Measurements from ENCODE around the gene TMED7.

DNA sequence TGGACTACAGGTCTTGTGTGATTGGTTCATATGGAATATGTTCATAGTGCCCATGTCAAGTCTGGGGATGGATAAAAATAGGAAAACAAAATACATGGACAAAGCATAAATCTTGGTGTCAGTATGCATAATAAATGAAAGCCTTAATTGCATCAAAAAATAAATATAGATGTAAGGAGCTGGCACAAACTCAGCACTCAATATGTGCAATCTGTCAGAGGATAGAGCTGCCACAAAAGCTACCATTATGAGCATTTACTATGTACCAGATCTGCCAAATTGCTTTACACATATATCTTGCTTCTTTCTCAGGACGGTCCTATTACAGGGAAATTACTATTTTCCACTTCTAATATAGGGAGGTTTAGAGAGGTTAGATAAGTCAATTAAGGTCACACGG is 18.2 kb upstream of the TMED7 start:
- TF ChIP-seq, protein P1, sequence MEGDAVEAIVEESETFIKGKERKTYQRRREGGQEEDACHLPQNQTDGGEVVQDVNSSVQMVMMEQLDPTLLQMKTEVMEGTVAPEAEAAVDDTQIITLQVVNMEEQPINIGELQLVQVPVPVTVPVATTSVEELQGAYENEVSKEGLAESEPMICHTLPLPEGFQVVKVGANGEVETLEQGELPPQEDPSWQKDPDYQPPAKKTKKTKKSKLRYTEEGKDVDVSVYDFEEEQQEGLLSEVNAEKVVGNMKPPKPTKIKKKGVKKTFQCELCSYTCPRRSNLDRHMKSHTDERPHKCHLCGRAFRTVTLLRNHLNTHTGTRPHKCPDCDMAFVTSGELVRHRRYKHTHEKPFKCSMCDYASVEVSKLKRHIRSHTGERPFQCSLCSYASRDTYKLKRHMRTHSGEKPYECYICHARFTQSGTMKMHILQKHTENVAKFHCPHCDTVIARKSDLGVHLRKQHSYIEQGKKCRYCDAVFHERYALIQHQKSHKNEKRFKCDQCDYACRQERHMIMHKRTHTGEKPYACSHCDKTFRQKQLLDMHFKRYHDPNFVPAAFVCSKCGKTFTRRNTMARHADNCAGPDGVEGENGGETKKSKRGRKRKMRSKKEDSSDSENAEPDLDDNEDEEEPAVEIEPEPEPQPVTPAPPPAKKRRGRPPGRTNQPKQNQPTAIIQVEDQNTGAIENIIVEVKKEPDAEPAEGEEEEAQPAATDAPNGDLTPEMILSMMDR (IDR thresholded peaks at IDR 0.05): no peak
- TF ChIP-seq ELF4 (CRISPR knock-in tag; IDR thresholded peaks at IDR 0.05; ENCODE audit: low read depth) (no peak), ZNF121 (CRISPR knock-in tag; IDR thresholded peaks at IDR 0.05) (no peak), ATF1 (CRISPR knock-in tag; IDR thresholded peaks at IDR 0.05) (no peak), ESRRA (CRISPR knock-in tag; IDR thresholded peaks at IDR 0.05; ENCODE audit: borderline replicate concordance) (no peak), CREB1 (CRISPR knock-in tag; IDR thresholded peaks at IDR 0.05) (no peak), SP1 (CRISPR knock-in tag; conservative IDR thresholded peaks at IDR 0.05) (no peak)
- TF ChIP-seq, protein P2, sequence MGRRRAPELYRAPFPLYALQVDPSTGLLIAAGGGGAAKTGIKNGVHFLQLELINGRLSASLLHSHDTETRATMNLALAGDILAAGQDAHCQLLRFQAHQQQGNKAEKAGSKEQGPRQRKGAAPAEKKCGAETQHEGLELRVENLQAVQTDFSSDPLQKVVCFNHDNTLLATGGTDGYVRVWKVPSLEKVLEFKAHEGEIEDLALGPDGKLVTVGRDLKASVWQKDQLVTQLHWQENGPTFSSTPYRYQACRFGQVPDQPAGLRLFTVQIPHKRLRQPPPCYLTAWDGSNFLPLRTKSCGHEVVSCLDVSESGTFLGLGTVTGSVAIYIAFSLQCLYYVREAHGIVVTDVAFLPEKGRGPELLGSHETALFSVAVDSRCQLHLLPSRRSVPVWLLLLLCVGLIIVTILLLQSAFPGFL (CRISPR knock-in tag; IDR thresholded peaks at IDR 0.05; ENCODE audit: borderline replicate concordance): no peak
- TF ChIP-seq, protein P3, sequence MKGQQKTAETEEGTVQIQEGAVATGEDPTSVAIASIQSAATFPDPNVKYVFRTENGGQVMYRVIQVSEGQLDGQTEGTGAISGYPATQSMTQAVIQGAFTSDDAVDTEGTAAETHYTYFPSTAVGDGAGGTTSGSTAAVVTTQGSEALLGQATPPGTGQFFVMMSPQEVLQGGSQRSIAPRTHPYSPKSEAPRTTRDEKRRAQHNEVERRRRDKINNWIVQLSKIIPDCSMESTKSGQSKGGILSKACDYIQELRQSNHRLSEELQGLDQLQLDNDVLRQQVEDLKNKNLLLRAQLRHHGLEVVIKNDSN (CRISPR knock-in tag; IDR thresholded peaks at IDR 0.05): no peak
